ENCODE measurements around the gene EEF1G. TPM values are rescaled to one million over a fixed set of nuclear protein-coding genes. Genes with fewer than 3 reads are reported as not detected.

EEF1G gene
- total and polyA plus RNA-seq, 2 of the 13 experiments (the other 11 are each of a cell fraction or from before 2014, with no cell fraction given), result 1,787 to 2,144 TPM

DNA sequence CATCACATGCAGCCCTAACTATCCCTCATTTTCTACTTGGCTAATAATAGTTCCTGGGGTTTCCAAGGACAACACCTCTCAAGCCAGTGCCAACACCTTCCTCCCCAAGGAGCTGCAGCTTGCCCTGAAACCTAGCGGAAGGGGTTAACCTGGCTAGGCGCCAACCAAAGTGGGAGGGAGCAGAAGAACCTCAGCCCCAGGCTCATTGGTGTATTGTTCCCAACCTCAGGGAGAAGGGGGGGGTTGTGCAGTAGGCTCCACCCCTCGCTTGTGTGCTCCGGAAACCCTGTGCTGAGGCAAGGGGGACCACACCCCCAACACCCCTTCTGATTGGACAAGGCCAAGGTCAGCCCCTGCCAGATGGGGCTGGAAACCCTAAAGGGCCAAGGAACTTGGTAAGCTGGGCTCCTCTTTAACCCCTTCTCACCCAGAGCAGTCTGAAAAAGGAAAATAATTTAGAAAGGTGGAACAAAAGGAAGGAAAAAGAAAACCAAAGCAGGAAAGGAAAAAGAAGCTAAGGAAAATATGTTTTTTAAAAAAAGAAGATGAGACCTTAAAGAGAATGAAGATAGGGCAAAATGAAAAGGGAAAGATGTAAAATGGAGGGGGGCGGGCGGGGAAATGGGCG lies 25.5 kb upstream of the EEF1G start (continued):
- no peak for TF ChIP-seq ZNF253 (CRISPR knock-in tag; IDR thresholded peaks at IDR 0.05; ENCODE audit: borderline replicate concordance)
- TF ChIP-seq BCL6 (CRISPR knock-in tag; IDR thresholded peaks at IDR 0.05), result peak; percentile 24; the same call in 1 of the 2 replicates
- TF ChIP-seq, protein P1, sequence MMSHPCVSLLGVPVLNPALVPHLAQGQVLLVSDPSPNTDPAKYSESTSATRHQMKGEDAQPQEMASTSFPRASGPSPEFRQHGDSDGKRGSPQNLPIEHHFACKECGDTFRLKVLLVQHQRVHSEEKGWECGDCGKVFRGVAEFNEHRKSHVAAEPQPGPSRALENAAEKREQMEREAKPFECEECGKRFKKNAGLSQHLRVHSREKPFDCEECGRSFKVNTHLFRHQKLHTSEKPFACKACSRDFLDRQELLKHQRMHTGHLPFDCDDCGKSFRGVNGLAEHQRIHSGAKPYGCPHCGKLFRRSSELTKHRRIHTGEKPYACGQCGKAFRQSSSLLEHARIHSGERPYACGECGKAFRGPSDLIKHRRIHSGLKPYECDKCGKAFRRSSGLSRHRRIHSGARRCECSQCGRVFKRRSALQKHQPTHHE (CRISPR knock-in tag; IDR thresholded peaks at IDR 0.05; ENCODE audit: borderline replicate concordance), result no peak
- no peak for TF ChIP-seq ZFP36L2 (CRISPR knock-in tag; IDR thresholded peaks at IDR 0.05)
- TF ChIP-seq, protein P2, sequence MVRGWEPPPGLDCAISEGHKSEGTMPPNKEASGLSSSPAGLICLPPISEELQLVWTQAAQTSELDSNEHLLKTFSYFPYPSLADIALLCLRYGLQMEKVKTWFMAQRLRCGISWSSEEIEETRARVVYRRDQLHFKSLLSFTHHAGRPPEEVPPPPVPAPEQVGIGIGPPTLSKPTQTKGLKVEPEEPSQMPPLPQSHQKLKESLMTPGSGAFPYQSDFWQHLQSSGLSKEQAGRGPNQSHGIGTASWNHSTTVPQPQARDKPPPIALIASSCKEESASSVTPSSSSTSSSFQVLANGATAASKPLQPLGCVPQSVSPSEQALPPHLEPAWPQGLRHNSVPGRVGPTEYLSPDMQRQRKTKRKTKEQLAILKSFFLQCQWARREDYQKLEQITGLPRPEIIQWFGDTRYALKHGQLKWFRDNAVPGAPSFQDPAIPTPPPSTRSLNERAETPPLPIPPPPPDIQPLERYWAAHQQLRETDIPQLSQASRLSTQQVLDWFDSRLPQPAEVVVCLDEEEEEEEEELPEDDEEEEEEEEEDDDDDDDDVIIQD (CRISPR knock-in tag; IDR thresholded peaks at IDR 0.05; ENCODE audit: low read depth), result peak; percentile 64; the same call in 1 of the 2 replicates
- TF ChIP-seq ZNF20 (CRISPR knock-in tag; IDR thresholded peaks at IDR 0.05), result no peak
- no peak for TF ChIP-seq BHLHE40 (IDR thresholded peaks at IDR 0.05; ENCODE audit: low read length)
- peak; percentile 36; the same call in 1 of the 2 replicates for TF ChIP-seq ZBTB38 (CRISPR knock-in tag; IDR thresholded peaks at IDR 0.05)
- TF ChIP-seq, protein P3, sequence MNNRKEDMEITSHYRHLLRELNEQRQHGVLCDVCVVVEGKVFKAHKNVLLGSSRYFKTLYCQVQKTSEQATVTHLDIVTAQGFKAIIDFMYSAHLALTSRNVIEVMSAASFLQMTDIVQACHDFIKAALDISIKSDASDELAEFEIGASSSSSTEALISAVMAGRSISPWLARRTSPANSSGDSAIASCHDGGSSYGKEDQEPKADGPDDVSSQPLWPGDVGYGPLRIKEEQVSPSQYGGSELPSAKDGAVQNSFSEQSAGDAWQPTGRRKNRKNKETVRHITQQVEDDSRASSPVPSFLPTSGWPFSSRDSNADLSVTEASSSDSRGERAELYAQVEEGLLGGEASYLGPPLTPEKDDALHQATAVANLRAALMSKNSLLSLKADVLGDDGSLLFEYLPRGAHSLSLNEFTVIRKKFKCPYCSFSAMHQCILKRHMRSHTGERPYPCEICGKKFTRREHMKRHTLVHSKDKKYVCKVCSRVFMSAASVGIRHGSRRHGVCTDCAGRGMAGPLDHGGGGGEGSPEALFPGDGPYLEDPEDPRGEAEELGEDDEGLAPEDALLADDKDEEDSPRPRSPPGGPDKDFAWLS (CRISPR knock-in tag; IDR thresholded peaks at IDR 0.05; ENCODE audit: borderline replicate concordance), result no peak
- no peak for TF ChIP-seq ZSCAN25 (CRISPR knock-in tag; IDR thresholded peaks at IDR 0.05)
- no peak for TF ChIP-seq FOXP1 (IDR thresholded peaks at IDR 0.05)
- TF ChIP-seq FOXP1 (CRISPR knock-in tag; IDR thresholded peaks at IDR 0.05), result no peak
- no peak for TF ChIP-seq CBX1 (IDR thresholded peaks at IDR 0.05; ENCODE audit: low read depth)
- TF ChIP-seq, protein P4, sequence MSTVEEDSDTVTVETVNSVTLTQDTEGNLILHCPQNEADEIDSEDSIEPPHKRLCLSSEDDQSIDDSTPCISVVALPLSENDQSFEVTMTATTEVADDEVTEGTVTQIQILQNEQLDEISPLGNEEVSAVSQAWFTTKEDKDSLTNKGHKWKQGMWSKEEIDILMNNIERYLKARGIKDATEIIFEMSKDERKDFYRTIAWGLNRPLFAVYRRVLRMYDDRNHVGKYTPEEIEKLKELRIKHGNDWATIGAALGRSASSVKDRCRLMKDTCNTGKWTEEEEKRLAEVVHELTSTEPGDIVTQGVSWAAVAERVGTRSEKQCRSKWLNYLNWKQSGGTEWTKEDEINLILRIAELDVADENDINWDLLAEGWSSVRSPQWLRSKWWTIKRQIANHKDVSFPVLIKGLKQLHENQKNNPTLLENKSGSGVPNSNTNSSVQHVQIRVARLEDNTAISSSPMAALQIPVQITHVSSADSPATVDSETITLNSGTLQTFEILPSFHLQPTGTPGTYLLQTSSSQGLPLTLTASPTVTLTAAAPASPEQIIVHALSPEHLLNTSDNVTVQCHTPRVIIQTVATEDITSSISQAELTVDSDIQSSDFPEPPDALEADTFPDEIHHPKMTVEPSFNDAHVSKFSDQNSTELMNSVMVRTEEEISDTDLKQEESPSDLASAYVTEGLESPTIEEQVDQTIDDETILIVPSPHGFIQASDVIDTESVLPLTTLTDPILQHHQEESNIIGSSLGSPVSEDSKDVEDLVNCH (CRISPR knock-in tag; IDR thresholded peaks at IDR 0.05), result no peak
- TF ChIP-seq ZNF552 (CRISPR knock-in tag; IDR thresholded peaks at IDR 0.05; ENCODE audit: borderline replicate concordance), result no peak
- 0 out of 2 replicates have a peak, but pooled peaks have one; percentile 26 for TF ChIP-seq GTF2F1 (IDR thresholded peaks at IDR 0.05; ENCODE audit: low read length)
- 0 out of 2 replicates have a peak, but pooled peaks have one; percentile 35 for TF ChIP-seq ZNF777 (CRISPR knock-in tag; IDR thresholded peaks at IDR 0.05)
- no peak for TF ChIP-seq NAIF1 (CRISPR knock-in tag; IDR thresholded peaks at IDR 0.05; ENCODE audit: borderline replicate concordance)
- TF ChIP-seq, protein P5, sequence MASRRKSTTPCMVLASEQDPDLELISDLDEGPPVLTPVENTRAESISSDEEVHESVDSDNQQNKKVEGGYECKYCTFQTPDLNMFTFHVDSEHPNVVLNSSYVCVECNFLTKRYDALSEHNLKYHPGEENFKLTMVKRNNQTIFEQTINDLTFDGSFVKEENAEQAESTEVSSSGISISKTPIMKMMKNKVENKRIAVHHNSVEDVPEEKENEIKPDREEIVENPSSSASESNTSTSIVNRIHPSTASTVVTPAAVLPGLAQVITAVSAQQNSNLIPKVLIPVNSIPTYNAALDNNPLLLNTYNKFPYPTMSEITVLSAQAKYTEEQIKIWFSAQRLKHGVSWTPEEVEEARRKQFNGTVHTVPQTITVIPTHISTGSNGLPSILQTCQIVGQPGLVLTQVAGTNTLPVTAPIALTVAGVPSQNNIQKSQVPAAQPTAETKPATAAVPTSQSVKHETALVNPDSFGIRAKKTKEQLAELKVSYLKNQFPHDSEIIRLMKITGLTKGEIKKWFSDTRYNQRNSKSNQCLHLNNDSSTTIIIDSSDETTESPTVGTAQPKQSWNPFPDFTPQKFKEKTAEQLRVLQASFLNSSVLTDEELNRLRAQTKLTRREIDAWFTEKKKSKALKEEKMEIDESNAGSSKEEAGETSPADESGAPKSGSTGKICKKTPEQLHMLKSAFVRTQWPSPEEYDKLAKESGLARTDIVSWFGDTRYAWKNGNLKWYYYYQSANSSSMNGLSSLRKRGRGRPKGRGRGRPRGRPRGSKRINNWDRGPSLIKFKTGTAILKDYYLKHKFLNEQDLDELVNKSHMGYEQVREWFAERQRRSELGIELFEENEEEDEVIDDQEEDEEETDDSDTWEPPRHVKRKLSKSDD (CRISPR knock-in tag; IDR thresholded peaks at IDR 0.05; ENCODE audit: low read depth), result no peak
- TF ChIP-seq KLF9 (CRISPR knock-in tag; IDR thresholded peaks at IDR 0.05; ENCODE audit: low read depth), result no peak
- TF ChIP-seq CHD4 (IDR thresholded peaks at IDR 0.05; ENCODE audit: borderline replicate concordance, low read length), result 0 out of 2 replicates have a peak, but pooled peaks have one; percentile 43
- TF ChIP-seq NFYC (CRISPR knock-in tag; IDR thresholded peaks at IDR 0.05), result peak; percentile 90

Measured in HepG2 (cell line).